ENCODE data around the gene RAMP1. TPM values are rescaled to one million over a fixed set of nuclear protein-coding genes. Genes with fewer than 3 reads are reported as not detected.

RAMP1 gene
- total and polyA plus RNA-seq, 9 of the 15 experiments (the other 6 are each of a cell fraction or from before 2014, with no cell fraction given), result 0.72 to 0.77 TPM; not detected in 7

DNA sequence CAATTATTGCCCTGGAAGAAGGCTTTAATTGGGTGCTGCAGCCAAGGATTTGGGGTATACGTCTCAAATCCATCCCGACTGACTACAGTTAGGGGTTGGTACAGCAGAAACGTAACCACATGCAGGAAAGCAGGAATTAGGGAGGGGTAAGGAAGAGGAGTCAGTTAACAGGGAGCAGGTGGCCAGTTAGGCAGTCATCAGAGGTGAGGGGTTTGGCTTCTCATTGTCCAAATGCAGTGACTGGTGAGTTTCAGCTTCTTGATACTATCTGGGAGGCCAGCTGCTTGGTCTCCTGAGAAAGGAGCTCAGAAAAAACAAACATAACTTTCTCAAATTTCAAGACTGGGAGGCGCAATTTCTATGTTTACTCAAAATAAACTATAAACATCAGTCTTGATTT, 68.6 kb downstream of the RAMP1 start (continued):
- TF ChIP-seq, protein P1, sequence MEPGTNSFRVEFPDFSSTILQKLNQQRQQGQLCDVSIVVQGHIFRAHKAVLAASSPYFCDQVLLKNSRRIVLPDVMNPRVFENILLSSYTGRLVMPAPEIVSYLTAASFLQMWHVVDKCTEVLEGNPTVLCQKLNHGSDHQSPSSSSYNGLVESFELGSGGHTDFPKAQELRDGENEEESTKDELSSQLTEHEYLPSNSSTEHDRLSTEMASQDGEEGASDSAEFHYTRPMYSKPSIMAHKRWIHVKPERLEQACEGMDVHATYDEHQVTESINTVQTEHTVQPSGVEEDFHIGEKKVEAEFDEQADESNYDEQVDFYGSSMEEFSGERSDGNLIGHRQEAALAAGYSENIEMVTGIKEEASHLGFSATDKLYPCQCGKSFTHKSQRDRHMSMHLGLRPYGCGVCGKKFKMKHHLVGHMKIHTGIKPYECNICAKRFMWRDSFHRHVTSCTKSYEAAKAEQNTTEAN (CRISPR knock-in tag; IDR thresholded peaks at IDR 0.05), result no peak
- no peak for TF ChIP-seq HCFC1 (IDR thresholded peaks at IDR 0.05; ENCODE audit: low read depth, low read length)

DNA sequence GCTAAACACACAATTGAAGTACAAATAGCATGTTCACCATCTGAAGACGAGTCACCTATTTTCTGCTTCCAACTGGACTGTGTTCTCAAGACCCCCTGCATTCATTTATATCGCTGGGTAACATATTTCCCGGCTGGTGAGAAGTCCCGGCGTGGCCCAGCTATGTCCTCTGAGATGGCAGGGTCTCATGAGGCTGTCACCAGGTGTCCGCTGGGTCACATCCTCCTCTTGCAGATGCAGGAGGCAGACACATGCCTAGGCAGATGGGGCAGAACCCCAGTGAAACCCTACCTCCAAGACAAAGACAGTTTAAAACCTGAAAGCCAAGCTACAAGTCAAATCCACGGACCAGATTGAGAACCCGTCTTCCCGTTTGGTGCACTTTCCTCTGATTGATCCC, 70.6 kb downstream of the RAMP1 start:
- Histone ChIP-seq H3K4me2 (ENCODE audit: insufficient read depth, low read length) (no peak overlapping the region), H3K27ac (ENCODE audit: extremely low read depth, low read depth, low read length) (no peak overlapping the region), H3K79me2 (ENCODE audit: control insufficient read depth, insufficient read depth, low read length) (no peaks in the 10 kb centered on the region), H3K9ac (ENCODE audit: insufficient read depth in 1 of 2, low read depth in 2 of 2, low read length in 2 of 2) (no peak overlapping the region), H2AFZ (ENCODE audit: low read depth, low read length) (no peak overlapping the region), H3K4me3 (no peak overlapping the region), H4K20me1 (replicated peaks; ENCODE audit: control insufficient read depth, insufficient read depth, low read length) (no peaks in the 10 kb centered on the region), H3K9me3 (replicated peaks; ENCODE audit: control insufficient read depth, insufficient read depth, low read depth, low read length) (peaks cover 1% of the 10 kb centered on the region; the same call in 1 of the 2 replicates), H3K9me1 (ENCODE audit: control insufficient read depth, insufficient read depth, low read length) (no peaks in the 10 kb centered on the region), H3K4me1 (replicated peaks in 1 of 2; ENCODE audit: control insufficient read depth in 2 of 2, insufficient read depth in 2 of 2, low read length in 2 of 2) (no peaks in the 10 kb centered on the region; a peak in 3 of 5 replicates), H3K27me3 (ENCODE audit: control insufficient read depth in 2 of 2, insufficient read depth in 2 of 2, low read length in 2 of 2) (no peaks in the 10 kb centered on the region), H3K36me3 (ENCODE audit: control insufficient read depth, insufficient read depth, low read length) (no peaks in the 10 kb centered on the region)
- in situ Hi-C loops (cut with MboI), result loop anchor here (5.0 kb wide), 1 partner anchor 32 kb away; no protein-coding TSS in a partner anchor
- POLR2A ChIA-PET, result interaction anchor here (0.6 kb wide), 1 partner anchor 68 kb away, joined by 3 read pairs; no protein-coding TSS in a partner anchor
- DNase-seq (ENCODE audit: extremely low read depth in 1 of 4, low spot score in 3 of 4), result no peak
- CTCF ChIA-PET (ENCODE audit: low intra/inter-chr PET ratio), result no interaction called here
- FAIRE-seq, result no peak
- intact Hi-C loops (cut with micrococcal nuclease), result loop anchor here (10.0 kb wide), 1 partner anchor 95 kb away; no protein-coding TSS in a partner anchor
- 57% methylated on average over 8 of the region's 9 CpGs for WGBS (ENCODE audit: insufficient coverage, low coverage, missing lambda C conversion rate)
- BruUV-seq (replicated peaks), result no TSS peak
- ATAC-seq, result no peak
- no peak for TF ChIP-seq POLR2A (conservative IDR thresholded peaks at IDR 0.05)
- TF ChIP-seq, protein P2, sequence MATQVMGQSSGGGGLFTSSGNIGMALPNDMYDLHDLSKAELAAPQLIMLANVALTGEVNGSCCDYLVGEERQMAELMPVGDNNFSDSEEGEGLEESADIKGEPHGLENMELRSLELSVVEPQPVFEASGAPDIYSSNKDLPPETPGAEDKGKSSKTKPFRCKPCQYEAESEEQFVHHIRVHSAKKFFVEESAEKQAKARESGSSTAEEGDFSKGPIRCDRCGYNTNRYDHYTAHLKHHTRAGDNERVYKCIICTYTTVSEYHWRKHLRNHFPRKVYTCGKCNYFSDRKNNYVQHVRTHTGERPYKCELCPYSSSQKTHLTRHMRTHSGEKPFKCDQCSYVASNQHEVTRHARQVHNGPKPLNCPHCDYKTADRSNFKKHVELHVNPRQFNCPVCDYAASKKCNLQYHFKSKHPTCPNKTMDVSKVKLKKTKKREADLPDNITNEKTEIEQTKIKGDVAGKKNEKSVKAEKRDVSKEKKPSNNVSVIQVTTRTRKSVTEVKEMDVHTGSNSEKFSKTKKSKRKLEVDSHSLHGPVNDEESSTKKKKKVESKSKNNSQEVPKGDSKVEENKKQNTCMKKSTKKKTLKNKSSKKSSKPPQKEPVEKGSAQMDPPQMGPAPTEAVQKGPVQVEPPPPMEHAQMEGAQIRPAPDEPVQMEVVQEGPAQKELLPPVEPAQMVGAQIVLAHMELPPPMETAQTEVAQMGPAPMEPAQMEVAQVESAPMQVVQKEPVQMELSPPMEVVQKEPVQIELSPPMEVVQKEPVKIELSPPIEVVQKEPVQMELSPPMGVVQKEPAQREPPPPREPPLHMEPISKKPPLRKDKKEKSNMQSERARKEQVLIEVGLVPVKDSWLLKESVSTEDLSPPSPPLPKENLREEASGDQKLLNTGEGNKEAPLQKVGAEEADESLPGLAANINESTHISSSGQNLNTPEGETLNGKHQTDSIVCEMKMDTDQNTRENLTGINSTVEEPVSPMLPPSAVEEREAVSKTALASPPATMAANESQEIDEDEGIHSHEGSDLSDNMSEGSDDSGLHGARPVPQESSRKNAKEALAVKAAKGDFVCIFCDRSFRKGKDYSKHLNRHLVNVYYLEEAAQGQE (IDR thresholded peaks at IDR 0.05; ENCODE audit: borderline replicate concordance), result no peak
- TF ChIP-seq, protein P2 (CRISPR knock-in tag; IDR thresholded peaks at IDR 0.05; ENCODE audit: low read depth), result no peak
- TF ChIP-seq, protein P3, sequence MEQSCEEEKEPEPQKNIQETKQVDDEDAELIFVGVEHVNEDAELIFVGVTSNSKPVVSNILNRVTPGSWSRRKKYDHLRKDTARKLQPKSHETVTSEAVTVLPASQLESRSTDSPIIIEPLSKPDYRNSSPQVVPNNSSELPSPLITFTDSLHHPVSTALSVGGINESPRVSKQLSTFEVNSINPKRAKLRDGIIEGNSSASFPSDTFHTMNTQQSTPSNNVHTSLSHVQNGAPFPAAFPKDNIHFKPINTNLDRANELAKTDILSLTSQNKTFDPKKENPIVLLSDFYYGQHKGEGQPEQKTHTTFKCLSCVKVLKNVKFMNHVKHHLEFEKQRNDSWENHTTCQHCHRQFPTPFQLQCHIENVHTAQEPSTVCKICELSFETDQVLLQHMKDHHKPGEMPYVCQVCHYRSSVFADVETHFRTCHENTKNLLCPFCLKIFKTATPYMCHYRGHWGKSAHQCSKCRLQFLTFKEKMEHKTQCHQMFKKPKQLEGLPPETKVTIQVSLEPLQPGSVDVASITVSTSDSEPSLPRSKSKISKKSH (CRISPR knock-in tag; IDR thresholded peaks at IDR 0.05), result no peak
- no peak for TF ChIP-seq ZNF324 (CRISPR knock-in tag; IDR thresholded peaks at IDR 0.05)
- TF ChIP-seq CBX8 (IDR thresholded peaks at IDR 0.05; ENCODE audit: borderline replicate concordance, extremely low read depth, low read depth, low read length, poor library complexity, severe bottlenecking), result no peak
- no peak for TF ChIP-seq RBM22 (IDR thresholded peaks at IDR 0.05; ENCODE audit: low read depth, low read length, poor library complexity, severe bottlenecking)
- no peak for TF ChIP-seq ZFPM2 (CRISPR knock-in tag; IDR thresholded peaks at IDR 0.05)
